Kidney epithelial cell (primary cell): ENCODE results near the gene CLMP. TPM values are rescaled to one million over a fixed set of nuclear protein-coding genes. Genes with fewer than 3 reads are reported as not detected.

Source experiments
- DNase-seq: peaks from one replicate; pipeline ENCODE4 v3.0.0-alpha.2; 2010; ENCODE audit warnings: low read depth
- H3K27me3 ChIP-seq: 2 replicates; pipeline ENCODE4 v1.6.0; 2011; ENCODE audit warnings: low read length; ENCODE audit not compliant: control insufficient read depth, insufficient read depth
- H3K36me3 ChIP-seq: 2 replicates; pipeline ENCODE4 v1.5.1; 2011; ENCODE audit warnings: low read length; ENCODE audit not compliant: control insufficient read depth, insufficient read depth
- H3K4me3 ChIP-seq: 2 replicates; pipeline ENCODE4 v1.5.1; 2011; ENCODE audit warnings: low read depth, mild to moderate bottlenecking, control low read depth, low read length
- CTCF ChIP-seq: IDR thresholded peaks from 2 replicates; pipeline ENCODE4 v1.5.1; 2011; ENCODE audit warnings: mild to moderate bottlenecking, moderate library complexity, low read length, control low read depth, inconsistent platforms; ENCODE audit not compliant: insufficient read depth, poor library complexity, severe bottlenecking
- total RNA-seq: library from RNA; depleted of rRNA; stranded (reverse); fragments of >200 nt; gene quantifications from 2 replicates; pipeline ENCODE4 v1.2.3, GENCODE V29; 2015

Gene CLMP
- total RNA-seq, 1 donor from 2014 or later = 6.4 TPM

DNA sequence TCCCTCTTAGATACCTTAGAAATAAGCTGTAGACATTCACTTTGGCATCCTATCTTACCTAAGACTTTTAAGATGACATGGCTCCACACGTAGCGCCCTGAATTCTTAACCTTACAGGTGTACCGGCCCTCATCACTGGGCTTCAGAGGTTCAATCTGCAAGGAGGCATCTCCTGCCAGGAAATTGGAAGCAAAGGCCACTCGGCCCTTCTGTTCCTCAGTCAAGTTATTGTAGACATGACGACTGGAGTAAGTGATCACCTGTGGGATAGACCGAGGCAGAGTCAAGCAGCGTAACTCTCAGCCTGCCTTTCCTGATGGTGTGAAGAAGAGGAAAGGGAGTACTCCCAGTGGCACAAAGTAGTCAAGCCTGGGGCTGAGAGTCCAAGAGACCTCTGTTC, 110.6 kb downstream of the CLMP start:
- no peak for DNase-seq
- no peaks in the 10 kb centered on the region for H3K36me3 ChIP-seq
- no peak for TF ChIP-seq CTCF
- no peak overlapping the region for H3K4me3 ChIP-seq
- no peaks in the 10 kb centered on the region for H3K27me3 ChIP-seq

GRCh38 chr11:123083623-123084029, 111.4 kb downstream of the CLMP start:
- H3K36me3 ChIP-seq = no peaks in the 10 kb centered on the region
- H3K27me3 ChIP-seq = no peaks in the 10 kb centered on the region
- DNase-seq = peak; percentile 89
- H3K4me3 ChIP-seq = no peak overlapping the region
- no peak for TF ChIP-seq CTCF

DNA sequence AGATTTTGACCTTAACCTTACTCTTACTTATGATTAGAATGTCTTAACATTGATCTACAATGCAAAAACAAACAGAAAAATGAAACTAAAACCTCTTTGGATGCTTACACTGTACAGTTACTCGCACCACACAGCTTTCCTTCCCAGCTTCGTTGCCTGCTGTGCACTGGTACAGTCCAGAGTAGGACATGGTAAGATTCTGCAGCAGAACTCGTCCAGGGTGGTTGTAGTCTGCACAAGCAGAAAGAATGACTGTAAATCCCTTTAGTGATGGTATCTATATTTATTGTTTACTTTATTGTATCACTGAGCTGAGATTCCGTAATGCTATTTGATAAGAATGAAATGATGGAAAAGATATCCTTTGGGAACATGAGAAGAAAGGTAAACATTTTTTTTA, 112.1 kb downstream of the CLMP start:
- H3K27me3 ChIP-seq = no peaks in the 10 kb centered on the region
- H3K36me3 ChIP-seq = no peaks in the 10 kb centered on the region
- TF ChIP-seq CTCF = no peak
- no peak overlapping the region for H3K4me3 ChIP-seq
- no peak for DNase-seq

DNA sequence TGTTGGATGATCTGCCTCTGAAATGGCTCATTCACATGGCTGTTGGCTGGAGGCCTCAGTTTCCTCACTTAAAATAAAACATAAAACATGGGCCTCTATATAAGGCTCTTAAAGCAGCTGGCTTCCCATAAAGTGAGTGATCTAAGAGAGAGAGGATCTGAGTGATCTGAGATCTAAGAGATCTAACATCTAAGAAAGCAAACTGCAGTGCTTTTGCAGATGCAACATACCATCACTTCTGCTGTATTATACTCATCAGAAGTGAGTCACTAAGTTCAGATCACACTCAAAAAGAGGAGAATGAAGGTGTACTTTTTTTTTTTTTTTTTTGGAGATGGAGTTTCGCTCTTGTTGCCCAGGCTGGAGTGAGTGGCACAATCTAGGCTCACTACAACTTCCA, 115.0 kb downstream of the CLMP start:
- no peaks in the 10 kb centered on the region for H3K36me3 ChIP-seq
- TF ChIP-seq CTCF = no peak
- DNase-seq = no peak

DNA sequence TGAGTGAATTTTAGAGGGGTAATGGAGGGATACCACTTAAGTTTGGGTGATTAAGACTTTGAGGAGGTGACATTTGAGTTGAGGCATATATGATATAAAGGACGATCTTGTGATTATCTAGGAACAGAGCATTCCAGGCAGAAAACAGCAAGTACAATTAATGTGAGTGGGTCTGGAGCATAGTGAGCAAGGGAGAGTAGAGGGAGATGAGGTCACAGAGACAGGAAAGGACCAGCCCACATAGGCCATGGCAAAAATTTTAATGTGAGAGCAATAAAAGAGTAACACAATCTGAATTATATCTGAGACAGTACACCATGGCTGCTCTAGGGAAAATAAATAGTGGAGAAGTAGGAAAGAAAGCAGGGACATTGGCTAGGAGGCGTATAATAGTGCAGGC, 118.6 kb downstream of the CLMP start:
- no peak overlapping the region for H3K4me3 ChIP-seq
- no peak for TF ChIP-seq CTCF
- no peaks in the 10 kb centered on the region for H3K36me3 ChIP-seq
- no peaks in the 10 kb centered on the region for H3K27me3 ChIP-seq
- no peak for DNase-seq

More for the DNA sequence above, 115.0 kb downstream of the CLMP start:
- Histone ChIP-seq H3K4me3 (no peak overlapping the region), H3K27me3 (no peaks in the 10 kb centered on the region)

DNA sequence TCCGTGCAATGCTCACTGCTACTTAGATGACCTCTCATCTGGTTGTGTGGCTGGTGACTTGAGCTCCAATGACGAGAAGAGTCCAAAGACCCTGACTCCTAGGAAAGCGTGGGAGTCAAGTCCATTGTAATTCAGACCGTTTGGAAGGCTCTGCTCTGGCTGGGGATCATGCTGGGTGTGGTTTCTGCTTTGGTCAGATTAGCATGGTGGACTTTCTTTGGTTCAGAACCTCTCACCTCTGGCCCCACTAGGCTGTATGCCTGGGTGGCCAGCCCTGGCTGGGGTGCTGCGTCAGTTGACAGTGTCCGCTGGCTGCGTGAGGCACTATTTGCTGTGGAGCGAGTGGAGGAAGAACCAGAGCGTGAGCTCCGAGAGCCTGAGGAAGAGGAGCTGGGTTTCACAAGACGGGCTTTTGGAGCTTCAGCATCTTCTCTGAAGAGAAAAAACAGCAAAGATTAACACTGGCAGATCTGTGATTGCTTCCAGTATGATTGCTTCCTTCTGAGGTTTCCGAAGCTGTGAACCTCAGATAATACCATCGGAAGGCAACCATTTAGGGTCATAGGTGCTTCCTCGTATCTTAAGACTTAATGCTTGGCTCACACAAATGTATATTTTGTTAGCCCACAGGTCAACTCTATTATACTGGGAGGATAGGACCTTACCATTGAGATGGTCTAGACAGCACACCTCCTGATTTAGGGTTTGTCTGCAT, 121.5 kb downstream of the CLMP start:
- TF ChIP-seq CTCF = no peak
- no peaks in the 10 kb centered on the region for H3K27me3 ChIP-seq
- H3K4me3 ChIP-seq = no peak overlapping the region
- no peak for DNase-seq
- H3K36me3 ChIP-seq = no peaks in the 10 kb centered on the region
